ENCODE results near the gene FAM171A2.
A peak's percentile ranks its signal among the peaks of the same experiment; 100 is the strongest.

The FAM171A2 gene

GRCh38 chr17:44309472-44309871, 54.2 kb downstream of the FAM171A2 start:
- no peaks in the 10 kb centered on the region for H3F3A ChIP-seq (ENCODE audit: insufficient read depth, low read length)
- no peaks in the 10 kb centered on the region for H3K4me1 ChIP-seq (ENCODE audit: low read length)
- no peaks in the 10 kb centered on the region for H3K36me3 ChIP-seq (replicated peaks; ENCODE audit: insufficient read depth, low read length)
- H2AFZ ChIP-seq (ENCODE audit: low read length) = no peak overlapping the region
- peaks cover 47% of the 10 kb centered on the region for H3K27me3 ChIP-seq (replicated peaks; ENCODE audit: insufficient read depth, low read length)
- no peaks in the 10 kb centered on the region for H3K79me2 ChIP-seq (ENCODE audit: low read length)
- H3K9me3 ChIP-seq (replicated peaks; ENCODE audit: insufficient read depth, low read length) = no peaks in the 10 kb centered on the region
- H3K4me2 ChIP-seq (ENCODE audit: low read depth, low read length) = no peak overlapping the region
- H4K20me1 ChIP-seq (ENCODE audit: insufficient read depth, low read length) = no peaks in the 10 kb centered on the region
- no peak overlapping the region for H3K27ac ChIP-seq (ENCODE audit: low read length)
- DNase-seq = no peak
- TF ChIP-seq EZH2 (optimal IDR thresholded peaks at IDR 0.05; ENCODE audit: low read depth, low read length) (no peak), EZH2phosphoT487 (IDR thresholded peaks at IDR 0.05; ENCODE audit: low read length) (no peak), CTCF (IDR thresholded peaks at IDR 0.05; ENCODE audit: low read length) (no peak)
- H3K9ac ChIP-seq (ENCODE audit: low read length) = no peak overlapping the region
- H3K9me2 ChIP-seq (replicated peaks; ENCODE audit: insufficient read depth, low read length) = no peaks in the 10 kb centered on the region
- no peak overlapping the region for H3K4me3 ChIP-seq (ENCODE audit: low read length)

- Histone ChIP-seq H3K27me3 (replicated peaks; ENCODE audit: insufficient read depth, low read length) (peaks cover 44% of the 10 kb centered on the region), H3K9me3 (replicated peaks; ENCODE audit: insufficient read depth, low read length) (no peaks in the 10 kb centered on the region), H3K79me2 (ENCODE audit: low read length) (no peaks in the 10 kb centered on the region), H4K20me1 (ENCODE audit: insufficient read depth, low read length) (no peaks in the 10 kb centered on the region), H3K4me1 (ENCODE audit: low read length) (no peaks in the 10 kb centered on the region), H3K9ac (ENCODE audit: low read length) (no peak overlapping the region), H3F3A (ENCODE audit: insufficient read depth, low read length) (no peaks in the 10 kb centered on the region), H2AFZ (ENCODE audit: low read length) (no peak overlapping the region), H3K4me3 (ENCODE audit: low read length) (peak overlapping the region; percentile 60; the same call in 1 of the 2 replicates), H3K27ac (ENCODE audit: low read length) (no peak overlapping the region), H3K36me3 (replicated peaks; ENCODE audit: insufficient read depth, low read length) (no peaks in the 10 kb centered on the region), H3K4me2 (ENCODE audit: low read depth, low read length) (peak overlapping the region; percentile 82), H3K9me2 (replicated peaks; ENCODE audit: insufficient read depth, low read length) (no peaks in the 10 kb centered on the region)
- no peak for DNase-seq
- TF ChIP-seq CTCF (IDR thresholded peaks at IDR 0.05; ENCODE audit: low read length) = no peak
- no peak for TF ChIP-seq EZH2 (optimal IDR thresholded peaks at IDR 0.05; ENCODE audit: low read depth, low read length)
- TF ChIP-seq EZH2phosphoT487 (IDR thresholded peaks at IDR 0.05; ENCODE audit: low read length) = no peak
These were observed 54.8 kb downstream of the FAM171A2 start for GRCh38 chr17:44308865-44309264.

GRCh38 chr17:44308320-44308818, 55.3 kb downstream of the FAM171A2 start, which contains the start of gene RUNDC3A:
TSS of gene RUNDC3A (plus strand) at chr17:44308601. CDS start at chr17:44308833, 232 bp downstream.
- Histone ChIP-seq H3K27ac (ENCODE audit: low read length) (no peak within 1 kb of the TSS), H3K27me3 (replicated peaks; ENCODE audit: insufficient read depth, low read length) (peaks cover 45% of the 10 kb centered on the region)

More at GRCh38 chr17:44308320-44308818, 55.3 kb downstream of the FAM171A2 start, which contains the start of gene RUNDC3A:
- no peaks in the 10 kb centered on the region for H4K20me1 ChIP-seq (ENCODE audit: insufficient read depth, low read length)
- H3K4me3 ChIP-seq (ENCODE audit: low read length) = peak within 1 kb of the TSS; percentile 60
- H3K9me2 ChIP-seq (replicated peaks; ENCODE audit: insufficient read depth, low read length) = no peaks in the 10 kb centered on the region
- DNase-seq = peak; percentile 83
- peak within 1 kb of the TSS; percentile 82 for H3K4me2 ChIP-seq (ENCODE audit: low read depth, low read length)
- TF ChIP-seq CTCF (IDR thresholded peaks at IDR 0.05; ENCODE audit: low read length) = no peak
- no peak for TF ChIP-seq EZH2phosphoT487 (IDR thresholded peaks at IDR 0.05; ENCODE audit: low read length)
- TF ChIP-seq EZH2 (optimal IDR thresholded peaks at IDR 0.05; ENCODE audit: low read depth, low read length) = no peak
- no peaks in the 10 kb centered on the region for H3K36me3 ChIP-seq (replicated peaks; ENCODE audit: insufficient read depth, low read length)
- no peaks in the 10 kb centered on the region for H3K4me1 ChIP-seq (ENCODE audit: low read length)
- no peak within 1 kb of the TSS for H2AFZ ChIP-seq (ENCODE audit: low read length)
- no peaks in the 10 kb centered on the region for H3K9me3 ChIP-seq (replicated peaks; ENCODE audit: insufficient read depth, low read length)
- H3K79me2 ChIP-seq (ENCODE audit: low read length) = no peaks in the 10 kb centered on the region
- no peak within 1 kb of the TSS for H3K9ac ChIP-seq (ENCODE audit: low read length)
- no peaks in the 10 kb centered on the region for H3F3A ChIP-seq (ENCODE audit: insufficient read depth, low read length)
